HepG2 (cell line): ENCODE measurements around the gene KCNT2. TPM values are rescaled to one million over a fixed set of nuclear protein-coding genes. Genes with fewer than 3 reads are reported as not detected.

Source experiments
- ATAC-seq: fragments of 200-7000 bp; cut with Tn5 transposase; 3 replicates; pipeline ENCODE4 v1.9.1; 2020; ENCODE audit warnings: mild to moderate bottlenecking, moderate library complexity
- BruUV-seq: library from RNA; stranded (reverse); fragments of 400-500 nt; replicated peaks from 2 replicates; lab custom pipeline; 2021; lab: Mats Ljungman, UMichigan
- CTCF ChIA-PET: fragments of 300-600 bp; formaldehyde crosslinking; extraction: SDS; loops from one replicate; lab custom pipeline; 2021; ENCODE audit warnings: low total read pairs, inconsistent platforms, low intra/inter-chr PET ratio; lab: Yijun Ruan, JAX
- POLR2A ChIA-PET: fragments of 350-600 bp; sonication (Branson Sonifier 250); formaldehyde crosslinking; loops from one replicate; lab custom pipeline; 2020; ENCODE audit warnings: antibody characterized with exemption, inconsistent platforms; lab: Yijun Ruan, JAX
- DNase-seq: peaks from one replicate; pipeline ENCODE4 v3.0.0-alpha.2; 2015; ENCODE audit warnings: low spot score
- FAIRE-seq: peaks from 3 replicates; lab custom pipeline; 2011; peaks lifted over from hg19 to GRCh38; lab: Jason Lieb, UNC
- H2AFZ ChIP-seq: one replicate; pipeline ENCODE4 v1.6.1; 2011; ENCODE audit warnings: low read length, inconsistent platforms
- H3K27ac ChIP-seq: fragments of 300-600 bp; 3 replicates; pipeline ENCODE4 v1.8.0; 2011; ENCODE audit warnings: mixed run types, mild to moderate bottlenecking, mixed read lengths, low read length, inconsistent platforms; ENCODE audit not compliant: insufficient read depth; ENCODE audit errors: extremely low read length
- H3K27me3 ChIP-seq, 2 experiments: fragments of 200-600 bp in 1 of 2; 2 replicates in 1 of 2; 3 replicates in 1 of 2; pipeline versions ENCODE4 v1.6.0 to v1.8.0; 2011; ENCODE audit warnings: low read length in 2 of 2, mild to moderate bottlenecking in 2 of 2, moderate library complexity in 2 of 2, inconsistent platforms in 1 of 2; ENCODE audit not compliant: insufficient read depth in 2 of 2, control insufficient read depth in 1 of 2
- H3K36me3 ChIP-seq, 2 experiments: fragments of 200-600 bp in 1 of 2; replicated peaks in 1 of 2; 2 replicates in 1 of 2; 3 replicates in 1 of 2; pipeline versions ENCODE4 v1.5.1 to v1.8.0; 2011; ENCODE audit warnings: low read length in 2 of 2, inconsistent platforms in 1 of 2; ENCODE audit not compliant: insufficient read depth in 2 of 2, control insufficient read depth in 1 of 2
- H3K4me1 ChIP-seq: 2 replicates; pipeline ENCODE4 v1.5.1; 2012; ENCODE audit warnings: low read length, inconsistent platforms; ENCODE audit not compliant: insufficient read depth
- H3K4me2 ChIP-seq: 2 replicates; pipeline ENCODE4 v1.6.0; 2011; ENCODE audit warnings: low read depth, low read length, inconsistent platforms
- H3K4me3 ChIP-seq, 3 experiments: fragments of 200-600 bp in 1 of 3; sonication (generic), shearing (Covaris generic) in 1 of 3; replicated peaks in 1 of 3; 2 replicates each; pipeline ENCODE4 v1.5.1; 2011 to 2016; ENCODE audit warnings: low read length in 3 of 3, inconsistent platforms in 2 of 3, low read depth in 2 of 3, mild to moderate bottlenecking in 2 of 3, control low read depth in 1 of 3, mixed read lengths in 1 of 3; ENCODE audit not compliant: insufficient read depth in 1 of 3
- H3K79me2 ChIP-seq: one replicate; pipeline ENCODE4 v1.6.1; 2011; ENCODE audit warnings: low read length, inconsistent platforms; ENCODE audit not compliant: insufficient read depth
- H3K9ac ChIP-seq: 2 replicates; pipeline ENCODE4 v1.6.0; 2011; ENCODE audit warnings: mild to moderate bottlenecking, low read depth, low read length, inconsistent platforms; ENCODE audit not compliant: insufficient read depth
- H3K9me3 ChIP-seq: 2 replicates; pipeline ENCODE4 v1.5.1; 2012; ENCODE audit warnings: mild to moderate bottlenecking, low read length
- H4K20me1 ChIP-seq: 2 replicates; pipeline ENCODE4 v1.6.0; 2011; ENCODE audit warnings: inconsistent platforms, mild to moderate bottlenecking, low read length, moderate library complexity; ENCODE audit not compliant: insufficient read depth
- ADNP ChIP-seq: sonication (generic); formaldehyde crosslinking; IDR thresholded peaks from 2 replicates; pipeline ENCODE4 v1.4.0; 2020; ENCODE audit warnings: missing genetic modification reagents
- AKAP8 ChIP-seq: sonication (generic); formaldehyde crosslinking; IDR thresholded peaks from 2 replicates; pipeline ENCODE4 v1.5.1; 2020; ENCODE audit warnings: mild to moderate bottlenecking, missing genetic modification reagents
- ARNT ChIP-seq: fragments of 450-650 bp; IDR thresholded peaks from 2 replicates; pipeline ENCODE4 v1.6.1; 2017
- EHMT2 ChIP-seq: fragments of 200-600 bp; sonication (generic); IDR thresholded peaks from 2 replicates; pipeline ENCODE4 v1.7.0; 2017; ENCODE audit warnings: antibody characterized with exemption, low read depth, low read length, borderline replicate concordance
- HIC2 ChIP-seq: sonication (generic); formaldehyde crosslinking; IDR thresholded peaks from 2 replicates; pipeline ENCODE4 v1.9.0; 2022; ENCODE audit warnings: low read depth, missing genetic modification reagents
- KDM5A ChIP-seq: fragments of 200-600 bp; sonication (generic); IDR thresholded peaks from 2 replicates; pipeline ENCODE4 v1.7.0; 2018; ENCODE audit warnings: antibody characterized with exemption, mild to moderate bottlenecking, low read length, borderline replicate concordance
- MAFK ChIP-seq, 2 experiments: IDR thresholded peaks in 1 of 2; conservative IDR thresholded peaks in 1 of 2; 2 replicates each; pipeline ENCODE4 v1.6.1; 2011; ENCODE audit warnings: improper control_type of control experiment in 2 of 2, low read length in 2 of 2
- MNT ChIP-seq: fragments of 450-650 bp; IDR thresholded peaks from 2 replicates; pipeline ENCODE4 v1.6.1; 2016
- MYC ChIP-seq: sonication (generic); formaldehyde crosslinking; IDR thresholded peaks from 2 replicates; pipeline ENCODE4 v1.9.0; 2021; ENCODE audit warnings: missing genetic modification reagents, borderline replicate concordance
- PRPF4 ChIP-seq: fragments of 200-400 bp; formaldehyde crosslinking; IDR thresholded peaks from 2 replicates; pipeline ENCODE4 v1.6.1; 2016; ENCODE audit warnings: low read length, low read depth; ENCODE audit not compliant: poor library complexity, severe bottlenecking
- SKIL ChIP-seq: sonication (generic); formaldehyde crosslinking; IDR thresholded peaks from 2 replicates; pipeline ENCODE4 v1.8.0; 2022; ENCODE audit warnings: missing genetic modification reagents, mild to moderate bottlenecking, moderate library complexity, borderline replicate concordance
- SMYD3 ChIP-seq: sonication (generic); formaldehyde crosslinking; IDR thresholded peaks from 2 replicates; pipeline ENCODE4 v1.8.1; 2023; ENCODE audit warnings: mild to moderate bottlenecking, missing genetic modification reagents
- TCF7L2 ChIP-seq: IDR thresholded peaks from 2 replicates; pipeline ENCODE4 v1.6.1; 2011; ENCODE audit warnings: mild to moderate bottlenecking, low read depth, low read length, moderate library complexity
- ZNF768 ChIP-seq: sonication (generic); formaldehyde crosslinking; IDR thresholded peaks from 2 replicates; pipeline ENCODE4 v1.4.0; 2020; ENCODE audit warnings: missing genetic modification reagents
- ZNF773 ChIP-seq: sonication (generic); formaldehyde crosslinking; IDR thresholded peaks from 2 replicates; pipeline ENCODE4 v1.4.0; 2020; ENCODE audit warnings: missing genetic modification reagents, borderline replicate concordance
- ZNF800 ChIP-seq: sonication (generic); formaldehyde crosslinking; IDR thresholded peaks from 2 replicates; pipeline ENCODE4 v1.4.0; 2020; ENCODE audit warnings: missing genetic modification reagents
- WGBS: methylation state at CpG from one replicate; pipeline ENCODE4 v1.1.6; 2017; ENCODE audit warnings: low lambda C conversion rate; 5-methylcytosine and 5-hydroxymethylcytosine counted together
- in situ Hi-C: cut with HindIII; loops from 2 replicates; pipeline ENCODE4 v1.10.0; 2017; ENCODE audit warnings: low pct_unique_long_range_greater_than_20kb; ENCODE audit not compliant: extremely low pct_ligation_motif_present
- intact Hi-C: fragments of 100-400 bp; cut with micrococcal nuclease; formaldehyde crosslinking; loops from one replicate; pipeline ENCODE4 v1.10.0; 2022; ENCODE audit not compliant: unreplicated experiment
- polyA plus RNA-seq, 8 experiments: library from polyadenylated mRNA; depleted of rRNA in 3 of 8; stranded (reverse) in 7 of 8; unstranded in 1 of 8; fragments of >200 nt; fragmentation: Illumina TruSeq in 4 of 8; extraction: Trizol in 4 of 8; gene quantifications; 2 replicates each; pipeline versions ENCODE4 v1.2.1 to v1.2.3, GENCODE V29; 2011 to 2016; ENCODE audit warnings: low read depth in 4 of 8, missing spikeins in 1 of 8, mixed read lengths in 1 of 8; ENCODE audit not compliant: insufficient read depth in 1 of 8
- total RNA-seq, 5 experiments: library from RNA; depleted of rRNA; stranded (reverse); fragments of >200 nt; fragmentation: Illumina TruSeq; extraction: Trizol; gene quantifications; 2 replicates each; pipeline ENCODE4 v1.2.3, GENCODE V29; 2016; ENCODE audit warnings: low read depth in 1 of 5

The KCNT2 gene
- total and polyA plus RNA-seq, 2 of the 13 experiments (the other 11 are each of a cell fraction or from before 2014, with no cell fraction given): not detected

GRCh38 chr1:196382383-196382782 is 225.9 kb downstream of the KCNT2 start (continued):
- TF ChIP-seq SKIL (CRISPR knock-in tag) (no peak), EHMT2 (no peak), MAFK (conservative IDR thresholded peaks at IDR 0.05 in 1 of 2, IDR thresholded peaks at IDR 0.05 in 1 of 2; ENCODE audit: low read length in 2 of 2) (peak; percentile 13 to 65; a peak in 2 of 4 replicates)

GRCh38 chr1:196381544-196381943 is 226.7 kb downstream of the KCNT2 start:
- no peak for ATAC-seq
- Histone ChIP-seq H3K36me3 (no peaks in the 10 kb centered on the region), H3K79me2 (no peaks in the 10 kb centered on the region), H3K9me3 (no peaks in the 10 kb centered on the region), H3K27ac (no peak overlapping the region), H3K27me3 (no peaks in the 10 kb centered on the region), H4K20me1 (no peaks in the 10 kb centered on the region), H2AFZ (no peak overlapping the region), H3K4me3 (no peak overlapping the region), H3K4me1 (peaks cover 14% of the 10 kb centered on the region), H3K9ac (no peak overlapping the region), H3K4me2 (no peak overlapping the region)
- in situ Hi-C loops (no loop called here), intact Hi-C loops (no loop called here)
- no TSS peak for BruUV-seq
- ChIA-PET POLR2A (no interaction called here), CTCF (no interaction called here)
- FAIRE-seq: no peak
- DNase-seq: no peak
- 64% methylated on average over 4 of the region's 4 CpGs for WGBS
- TF ChIP-seq MNT (no peak), ADNP (CRISPR knock-in tag) (no peak), MYC (CRISPR knock-in tag) (no peak), HIC2 (CRISPR knock-in tag) (no peak), ZNF800 (CRISPR knock-in tag) (no peak), SMYD3 (no peak), ZNF768 (CRISPR knock-in tag) (no peak), ZNF773 (no peak), TCF7L2 (no peak), KDM5A (no peak), PRPF4 (no peak), AKAP8 (CRISPR knock-in tag) (no peak), ARNT (no peak)
